Fibroblast of mammary gland (primary cell): ENCODE measurements around the gene GMPR2.

Source experiments
- DNase-seq: peaks from one replicate; pipeline ENCODE4 v3.0.0-alpha.2; 2010; ENCODE audit warnings: low read depth
- H3K4me3 ChIP-seq: 2 replicates; pipeline ENCODE4 v1.5.1; 2011; ENCODE audit warnings: low read depth, mild to moderate bottlenecking, low read length, moderate library complexity; ENCODE audit not compliant: control insufficient read depth
- CTCF ChIP-seq: conservative IDR thresholded peaks from 2 replicates; pipeline ENCODE4 v1.5.1; 2011; ENCODE audit warnings: low read depth, low read length, inconsistent platforms; ENCODE audit not compliant: control insufficient read depth, insufficient read depth

Gene GMPR2

GRCh38 chr14:24249230-24250021 is 16.7 kb downstream of the GMPR2 start:
- no peak overlapping the region for H3K4me3 ChIP-seq
- no peak for DNase-seq
- TF ChIP-seq CTCF = no peak

GRCh38 chr14:24250354-24250753 is 17.6 kb downstream of the GMPR2 start:
- TF ChIP-seq CTCF = no peak
- DNase-seq = no peak
- H3K4me3 ChIP-seq = no peak overlapping the region

- TF ChIP-seq CTCF = no peak
- peak; percentile 12 for DNase-seq
- H3K4me3 ChIP-seq = no peak overlapping the region
Observed at GRCh38 chr14:24251880-24252288, 19.2 kb downstream of the GMPR2 start.

GRCh38 chr14:24252289-24253124 is 19.8 kb downstream of the GMPR2 start:
- no peak for DNase-seq
- H3K4me3 ChIP-seq = no peak overlapping the region
- TF ChIP-seq CTCF = no peak

GRCh38 chr14:24253936-24254335 is 21.2 kb downstream of the GMPR2 start:
- H3K4me3 ChIP-seq = no peak overlapping the region
- TF ChIP-seq CTCF = no peak
- no peak for DNase-seq

GRCh38 chr14:24254630-24255392 is 22.1 kb downstream of the GMPR2 start:
- DNase-seq = no peak
- H3K4me3 ChIP-seq = no peak overlapping the region
- no peak for TF ChIP-seq CTCF
